NCI-H2171 treated with DMSO at 0.1 percent for 48 hours (cell line): ENCODE results near the gene ESAM.

Source experiments
- DNase-seq: peaks from one replicate; lab custom pipeline; 2025; lab: John Stamatoyannopoulos, UW

ESAM gene

GRCh38 chr11:124762105-124762623 lies at the start of gene ESAM:
TSS of gene ESAM (minus strand) at chr11:124762290. CDS start at chr11:124762154, 136 bp downstream.
- peak; percentile 20 for DNase-seq

DNA sequence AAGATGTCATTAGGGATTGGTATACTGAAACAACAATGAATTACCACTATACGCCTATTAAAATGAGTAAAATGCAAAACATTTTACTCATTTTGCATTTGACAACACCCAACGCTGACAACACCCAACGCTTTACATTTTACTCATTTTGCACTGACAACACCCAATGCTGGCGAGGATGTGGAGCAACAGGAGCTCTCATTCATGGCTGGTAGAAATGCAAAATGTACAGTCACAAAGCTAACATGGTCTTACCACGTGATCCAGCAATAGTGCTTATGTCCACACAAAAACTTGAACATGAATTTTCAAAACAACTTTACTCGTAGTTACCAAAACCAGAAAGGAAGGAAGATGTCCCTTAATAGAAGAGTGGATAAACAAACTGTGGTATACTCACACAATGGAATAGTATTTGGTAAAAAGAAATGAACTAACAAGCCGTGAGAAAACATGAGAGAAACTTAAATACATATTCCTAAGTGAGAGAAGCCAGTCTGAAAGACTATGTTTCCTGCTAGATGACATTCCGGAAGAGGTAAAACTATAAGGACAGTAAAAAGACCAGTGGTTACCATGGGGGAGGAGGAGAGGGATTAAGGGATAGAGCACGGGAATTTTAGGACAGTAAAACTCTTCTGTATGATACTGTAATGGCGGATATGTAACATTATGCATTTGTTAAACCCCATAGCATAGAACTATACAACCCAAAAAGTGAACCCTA lies 49.5 kb upstream of the ESAM start:
- no peak for DNase-seq

DNA sequence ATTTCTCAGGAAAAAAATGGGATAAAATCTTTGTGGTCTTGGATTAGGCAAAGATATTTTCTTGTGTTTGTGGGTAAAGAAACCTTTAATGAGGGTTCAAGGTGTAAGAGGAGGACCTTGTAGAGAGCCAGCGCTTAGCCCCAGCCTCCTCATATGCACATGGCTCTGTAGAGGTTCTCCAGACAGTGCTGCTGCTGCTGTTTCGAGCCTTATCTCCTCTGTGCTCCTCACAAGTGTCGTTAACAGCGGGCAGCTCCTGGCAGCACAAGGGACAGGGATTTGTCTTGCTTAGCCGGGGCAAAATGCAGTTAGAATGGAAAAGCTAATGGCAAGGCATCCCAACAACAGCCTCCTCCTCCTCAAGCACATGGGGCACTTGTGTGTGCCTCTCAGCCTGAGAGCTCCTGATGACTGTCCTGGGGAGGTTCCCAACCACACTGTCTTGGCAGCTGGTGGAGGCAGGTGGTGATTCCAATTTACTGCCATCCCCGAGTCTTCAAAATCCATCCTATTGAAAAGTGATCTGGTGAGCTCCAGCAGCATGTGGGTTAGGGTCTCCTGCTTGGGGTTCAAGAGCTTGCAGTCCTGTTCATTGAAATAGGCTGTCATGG lies 45.7 kb upstream of the ESAM start:
- DNase-seq = no peak

DNA sequence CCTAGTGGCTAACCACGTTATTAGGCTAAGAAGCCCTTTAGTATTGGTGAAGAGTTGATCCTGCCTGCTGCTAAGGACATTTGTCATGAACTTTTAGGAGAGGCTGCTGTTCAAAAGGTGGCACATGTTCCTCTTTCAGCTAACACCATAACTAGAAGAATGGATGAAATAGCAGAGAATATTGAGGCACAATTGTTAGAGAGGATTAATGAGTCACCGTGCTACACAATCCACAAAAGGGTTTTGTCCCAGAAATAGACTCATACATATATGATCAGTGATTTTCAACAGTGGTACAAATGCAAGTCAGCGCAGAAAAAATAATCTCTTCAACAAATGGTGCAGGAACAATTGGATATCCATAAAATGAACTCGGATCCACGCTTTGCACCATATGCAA lies 45.1 kb upstream of the ESAM start:
- DNase-seq = no peak

- no peak for DNase-seq
Observed at GRCh38 chr11:124804884-124805283, 42.8 kb upstream of the ESAM start.

GRCh38 chr11:124801636-124802312 lies 39.7 kb upstream of the ESAM start:
- DNase-seq = no peak

- DNase-seq = no peak
Observed at GRCh38 chr11:124801014-124801413, 38.9 kb upstream of the ESAM start.

DNA sequence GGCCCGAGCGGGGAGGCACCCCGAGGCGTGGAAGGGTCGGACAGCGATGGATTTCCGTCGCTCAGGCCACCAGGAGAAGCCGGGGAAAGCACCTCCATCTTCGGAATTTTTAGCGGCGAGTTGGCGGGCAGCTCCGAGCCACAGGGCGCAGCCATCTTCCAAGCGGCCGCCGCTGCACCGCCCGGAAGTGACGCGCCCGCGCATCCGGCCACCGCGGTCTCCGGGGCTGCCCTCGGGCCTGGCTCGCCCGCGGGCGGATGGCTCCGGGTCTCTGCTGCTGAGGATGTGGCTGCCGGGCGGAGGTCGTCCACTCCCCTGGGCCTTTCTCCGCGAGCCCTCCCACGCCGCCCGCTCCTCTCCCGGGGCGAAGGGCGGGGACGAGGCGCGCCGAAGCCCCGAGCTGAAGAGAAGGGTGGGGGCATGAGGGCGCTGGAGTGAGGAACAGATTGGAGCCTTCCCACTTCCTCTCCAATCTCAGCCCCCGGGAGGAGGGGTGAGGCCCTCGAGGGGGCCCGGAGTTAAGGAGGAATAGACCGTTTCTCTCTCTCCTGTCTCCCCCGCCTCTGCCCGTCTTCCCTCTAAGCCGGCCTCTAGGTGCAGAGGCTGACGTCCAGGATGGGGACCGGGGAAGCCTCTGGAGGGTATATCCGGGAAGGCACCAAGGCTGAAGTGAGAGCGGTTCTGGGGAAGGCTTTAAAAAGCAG lies 38.3 kb upstream of the ESAM start, which contains the start of gene MSANTD2:
Gene MSANTD2 (minus strand): TSS at position 181 of the 704 bp plus-strand sequence. CDS start 26 bp downstream, at position 155.
- peak; percentile 64 for DNase-seq

DNA sequence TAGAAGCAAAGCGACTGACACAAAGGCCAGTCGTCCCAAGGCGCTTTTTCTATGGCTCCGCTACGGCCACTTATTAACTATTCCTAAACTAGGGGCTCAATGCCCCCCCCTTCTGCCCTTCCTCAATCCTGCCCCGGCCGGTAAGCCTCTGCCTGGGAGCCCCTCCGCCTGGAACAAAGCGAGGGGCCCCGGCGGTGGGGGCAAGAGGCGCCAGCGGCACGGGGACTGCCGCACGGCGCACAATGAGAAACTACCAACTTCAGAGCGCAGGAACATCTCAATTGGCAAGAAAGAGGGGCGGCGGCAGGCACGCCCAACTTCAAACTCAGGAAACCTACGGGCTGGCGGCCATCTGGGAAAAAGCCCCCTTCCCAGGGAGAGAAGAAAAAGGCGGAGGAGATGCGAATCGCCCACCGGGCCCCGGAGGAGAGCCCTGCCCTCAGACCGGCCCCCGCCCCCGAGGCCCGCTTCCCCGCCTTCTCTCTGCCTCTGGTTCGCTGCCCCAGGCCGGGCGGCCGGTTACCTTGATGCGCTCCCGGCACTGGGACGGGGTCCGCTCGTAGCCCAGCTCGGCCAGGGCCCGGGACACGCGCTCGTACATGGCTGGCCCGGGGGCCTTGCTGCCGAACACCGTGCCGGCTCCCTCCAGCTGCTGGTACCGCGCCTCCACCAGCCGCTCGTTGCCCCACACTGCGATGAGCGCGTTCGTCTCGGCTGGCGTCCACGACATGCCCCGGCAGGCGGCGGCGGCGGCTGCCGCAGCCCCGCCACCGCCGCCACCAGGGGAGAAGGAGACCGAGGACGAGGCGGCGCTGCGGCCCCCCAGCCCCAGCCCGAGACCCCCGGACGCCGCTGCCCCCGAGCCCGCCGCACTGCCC lies 37.5 kb upstream of the ESAM start:
- no peak for DNase-seq

- DNase-seq = no peak
Observed at GRCh38 chr11:124798991-124799347, 36.9 kb upstream of the ESAM start.

GRCh38 chr11:124796312-124796711 lies 34.2 kb upstream of the ESAM start:
- DNase-seq = no peak

- DNase-seq = peak; percentile 18
Observed at GRCh38 chr11:124793466-124794278, 31.6 kb upstream of the ESAM start.

DNA sequence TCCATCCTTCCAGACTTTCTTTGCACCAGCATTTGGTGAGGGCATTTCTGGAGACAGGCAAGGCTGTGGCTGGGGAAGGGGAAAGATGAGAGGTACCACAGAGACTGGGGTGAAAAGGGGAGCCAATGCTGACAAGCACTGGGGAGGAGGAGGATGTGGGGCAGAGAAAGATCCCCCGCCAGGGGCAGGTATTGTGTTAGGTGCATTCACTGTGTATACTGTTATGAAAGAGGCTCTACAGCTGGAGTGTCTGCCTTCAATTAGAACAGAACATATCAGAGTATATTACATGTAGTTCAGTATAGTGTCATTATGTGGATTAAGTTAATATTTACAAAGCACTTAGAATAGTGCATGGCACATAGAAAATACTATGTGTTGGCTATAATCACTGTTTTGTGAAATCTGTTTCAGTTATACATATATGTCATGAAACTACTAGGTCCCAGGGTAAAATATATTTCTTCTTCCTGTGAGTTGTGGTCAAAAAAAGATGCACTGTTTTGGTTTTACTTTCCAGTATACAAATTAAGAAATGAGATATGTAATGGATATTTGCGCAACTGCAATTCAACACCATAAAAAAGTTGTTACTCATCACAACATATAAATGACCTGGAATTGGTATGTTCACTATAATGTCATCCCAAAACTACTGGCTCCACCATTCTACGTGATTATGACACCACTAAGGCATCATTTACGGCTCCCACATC lies 29.7 kb upstream of the ESAM start:
- no peak for DNase-seq

DNA sequence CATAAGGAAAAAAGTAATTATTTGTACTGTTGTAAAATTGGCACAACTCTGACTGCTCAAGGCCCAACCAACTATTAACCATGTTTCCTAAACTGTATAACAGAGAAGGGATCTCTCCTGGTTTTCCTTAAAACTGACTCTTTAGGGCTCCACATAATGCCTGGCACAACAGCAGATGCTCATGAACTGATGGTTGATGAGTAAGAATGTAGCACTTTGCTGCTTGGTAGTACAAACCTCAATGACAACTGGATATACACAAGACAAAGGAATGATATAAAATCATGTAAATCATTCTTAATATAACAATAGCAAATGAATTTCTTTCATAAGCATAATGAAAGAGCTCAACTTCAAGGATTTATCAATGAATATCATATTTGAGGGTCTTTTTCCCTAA lies 26.4 kb upstream of the ESAM start:
- DNase-seq = no peak

GRCh38 chr11:124784051-124784450 lies 22.0 kb upstream of the ESAM start:
- DNase-seq = no peak

- no peak for DNase-seq
Observed at GRCh38 chr11:124783002-124783401, 20.9 kb upstream of the ESAM start.

DNA sequence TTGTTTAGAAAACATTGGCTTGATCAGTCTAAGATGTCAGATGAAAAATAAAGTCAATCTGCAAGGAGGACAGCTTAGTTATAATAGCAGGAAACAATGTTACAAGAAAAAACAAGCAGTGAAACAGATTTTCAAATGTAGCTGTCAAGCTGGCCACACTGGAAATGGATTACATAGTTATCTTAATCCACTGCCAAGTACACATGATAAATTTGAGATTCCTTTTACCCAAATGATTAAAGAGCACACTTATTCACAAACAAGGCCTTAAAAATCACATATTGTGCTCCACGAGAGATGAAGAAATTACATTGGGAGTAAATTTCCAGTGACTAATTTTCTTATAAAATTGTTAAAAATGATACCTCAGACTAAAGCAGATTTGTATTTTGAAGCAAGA lies 17.5 kb upstream of the ESAM start:
- DNase-seq = no peak

GRCh38 chr11:124778281-124778680 lies 16.2 kb upstream of the ESAM start:
- DNase-seq = no peak

DNA sequence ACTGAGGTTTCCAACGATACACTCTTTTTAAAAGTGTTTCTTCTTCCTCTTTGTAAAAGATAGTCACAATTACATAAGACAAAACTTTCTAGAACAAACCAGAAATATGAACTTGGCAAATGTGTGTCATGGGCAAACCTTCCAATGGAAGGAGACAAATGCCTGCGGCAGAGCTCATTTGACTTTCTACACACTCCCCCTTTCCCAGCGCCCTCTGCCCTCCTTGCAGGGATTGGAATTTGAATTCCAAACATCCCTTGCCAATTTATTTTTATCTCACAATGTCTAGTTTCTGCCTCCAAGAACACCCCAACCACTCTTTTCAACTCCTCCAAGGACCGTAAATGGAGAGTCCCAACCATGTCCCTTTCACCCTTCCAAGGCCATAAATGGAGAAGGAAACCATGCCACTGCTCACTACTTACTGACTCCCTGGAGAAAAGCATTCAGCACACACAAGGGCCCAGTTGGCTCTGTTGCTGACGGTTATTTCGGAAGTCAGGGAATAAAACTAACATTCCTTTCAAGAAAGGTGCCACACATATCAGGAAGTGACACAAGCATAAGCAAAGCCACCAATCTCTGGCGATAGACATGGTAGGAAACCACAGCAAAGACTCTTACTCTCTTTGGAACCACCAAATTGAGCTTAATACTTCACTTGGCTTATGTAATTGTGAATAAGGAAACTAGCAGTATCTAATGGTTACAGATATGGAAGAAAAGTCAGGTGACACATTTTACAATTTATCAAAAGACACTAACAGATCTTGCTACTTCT lies 15.0 kb upstream of the ESAM start:
- no peak for DNase-seq
